HG02973 (cell line): ENCODE measurements around the gene CNTN1.

Experiments used
- ATAC-seq: cut with Tn5 transposase; IDR thresholded peaks from one replicate; pipeline ENCODE4 v1.9.1; 2021; ENCODE audit warnings: moderate library complexity; ENCODE audit not compliant: unreplicated experiment

CNTN1 gene

DNA sequence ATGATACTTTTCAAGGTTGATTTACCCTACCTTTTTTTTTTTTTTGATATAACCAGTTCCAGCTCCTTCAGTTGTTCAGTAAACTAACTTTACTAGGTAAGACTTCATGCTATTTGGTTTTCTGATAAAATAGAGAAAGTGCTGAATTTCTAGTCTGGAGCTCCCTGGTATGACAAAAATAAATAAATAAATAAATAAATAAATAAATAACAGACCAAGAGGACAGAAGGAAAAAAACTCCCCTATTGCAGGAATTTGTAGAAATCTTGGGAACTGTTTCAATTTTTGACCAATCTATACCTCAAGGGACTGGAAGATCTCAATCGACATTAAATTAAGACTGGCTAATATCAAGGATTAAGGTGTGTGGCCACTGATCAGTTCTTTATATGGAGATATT is 265.2 kb downstream of the CNTN1 start:
- ATAC-seq = no peak

DNA sequence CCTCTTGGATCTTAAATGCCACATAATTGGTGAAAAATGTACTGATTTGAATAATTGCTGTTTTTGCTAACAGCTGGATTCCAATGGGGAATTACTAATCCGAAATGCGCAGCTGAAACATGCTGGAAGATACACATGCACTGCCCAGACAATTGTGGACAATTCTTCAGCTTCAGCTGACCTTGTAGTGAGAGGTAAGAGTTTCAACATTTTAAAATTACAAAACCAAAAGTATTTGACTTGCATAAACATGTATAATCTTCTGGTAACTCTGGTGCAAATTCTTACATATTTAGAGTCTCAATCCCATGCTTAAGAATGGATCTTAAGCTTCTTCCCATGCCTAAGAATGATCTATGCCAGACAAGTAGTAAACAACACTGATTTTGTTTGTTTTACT is 266.8 kb downstream of the CNTN1 start:
- no peak for ATAC-seq

DNA sequence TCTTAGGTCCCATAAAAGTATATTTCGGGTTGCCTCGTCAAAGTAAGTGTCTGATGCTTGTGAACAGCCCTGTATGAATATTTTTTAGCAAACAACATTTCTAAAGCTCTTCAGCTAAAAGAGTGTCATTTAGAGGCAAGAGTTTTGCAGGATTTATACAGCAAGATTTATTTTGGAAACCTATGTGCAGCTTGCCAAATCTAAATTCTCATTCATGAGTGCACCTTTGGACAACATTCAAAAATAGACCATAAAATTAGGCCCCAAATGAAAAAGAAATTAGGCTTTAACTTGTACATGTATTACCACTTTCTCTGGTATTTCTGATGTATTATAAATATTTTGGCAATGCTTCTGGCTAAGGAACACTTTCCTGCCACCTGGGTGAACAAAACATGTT is 271.5 kb downstream of the CNTN1 start:
- ATAC-seq = no peak

DNA sequence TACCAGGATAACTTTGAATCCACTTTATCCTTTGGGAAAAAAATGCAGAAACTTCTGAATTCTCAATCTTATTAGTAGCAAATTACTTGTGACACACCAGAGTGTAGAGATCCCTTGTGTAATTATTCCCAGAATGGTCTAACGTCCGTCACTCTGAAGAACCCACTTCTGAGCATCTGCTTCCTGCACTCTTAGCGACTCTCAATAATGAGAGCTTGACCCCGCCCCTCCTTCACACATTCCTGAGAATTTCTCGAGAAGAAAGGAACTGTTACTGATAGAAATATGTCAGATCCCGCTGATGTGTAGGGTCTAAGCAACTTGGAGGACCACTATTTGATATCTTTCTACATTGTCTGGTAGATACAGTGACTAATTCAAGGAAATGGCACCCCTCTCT is 277.6 kb downstream of the CNTN1 start:
- ATAC-seq = no peak

DNA sequence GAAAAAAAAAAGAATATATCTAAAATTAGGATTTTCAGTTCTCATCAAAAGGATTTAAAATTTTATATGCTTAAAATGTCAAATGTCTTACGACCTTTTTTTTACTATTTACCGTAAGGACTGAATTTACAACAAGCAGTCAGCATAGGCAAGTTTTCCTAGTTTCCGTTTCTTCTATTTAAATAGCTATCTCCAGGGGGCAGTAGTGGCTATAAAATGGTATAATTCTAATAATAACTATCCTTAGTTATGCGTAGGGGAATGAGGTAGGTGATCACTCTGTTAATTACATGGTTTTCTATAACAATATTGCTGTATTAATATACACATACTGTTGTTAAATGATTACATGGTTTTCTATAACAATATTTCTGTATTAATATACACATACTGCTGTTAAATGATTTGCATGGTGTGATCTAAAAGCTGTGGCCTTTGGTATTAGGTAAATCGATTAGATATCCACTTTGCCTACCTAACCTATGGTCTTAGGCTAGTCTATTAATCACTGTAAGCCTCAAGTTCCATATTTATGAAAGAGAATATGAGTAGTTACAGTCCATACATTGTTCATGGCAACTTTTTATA is 278.2 kb downstream of the CNTN1 start:
- ATAC-seq = no peak

DNA sequence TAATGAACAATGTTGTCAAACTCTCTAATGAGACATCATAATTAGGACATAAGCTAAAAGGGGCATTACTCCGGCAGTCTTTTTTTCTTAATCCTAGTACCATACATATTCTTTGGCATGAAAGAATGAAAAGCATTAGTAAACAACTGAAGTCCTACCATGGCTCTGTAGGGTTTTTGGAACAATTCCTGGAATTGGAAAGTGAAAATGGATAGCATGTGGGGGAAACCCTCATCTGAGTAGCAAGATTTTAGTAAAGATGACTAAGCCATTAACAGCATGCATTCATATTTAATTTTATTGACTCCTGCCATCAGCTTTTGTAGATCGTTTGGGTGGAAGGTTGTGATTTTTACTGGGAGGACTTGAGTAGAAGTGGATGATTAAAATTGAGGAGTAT is 279.7 kb downstream of the CNTN1 start:
- ATAC-seq = no peak

DNA sequence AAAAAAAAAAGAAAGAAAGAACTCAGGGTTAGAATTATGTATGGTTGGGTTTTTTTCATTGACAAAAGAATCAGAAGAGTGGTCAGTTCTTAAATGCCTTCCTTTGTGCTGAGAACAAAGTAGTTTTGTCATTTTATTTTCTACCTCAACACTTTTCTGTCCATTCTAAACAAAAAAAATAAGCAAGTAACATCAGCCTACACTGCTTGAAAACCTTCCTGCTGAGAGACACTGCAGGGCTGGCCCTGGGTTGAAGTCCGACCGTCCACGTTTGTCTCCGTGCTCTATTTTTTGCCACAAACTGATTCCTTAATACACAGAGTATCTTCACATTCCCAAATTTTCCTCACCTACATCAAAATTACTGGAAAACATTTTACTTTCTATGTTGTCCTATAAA is 284.3 kb downstream of the CNTN1 start:
- no peak for ATAC-seq

DNA sequence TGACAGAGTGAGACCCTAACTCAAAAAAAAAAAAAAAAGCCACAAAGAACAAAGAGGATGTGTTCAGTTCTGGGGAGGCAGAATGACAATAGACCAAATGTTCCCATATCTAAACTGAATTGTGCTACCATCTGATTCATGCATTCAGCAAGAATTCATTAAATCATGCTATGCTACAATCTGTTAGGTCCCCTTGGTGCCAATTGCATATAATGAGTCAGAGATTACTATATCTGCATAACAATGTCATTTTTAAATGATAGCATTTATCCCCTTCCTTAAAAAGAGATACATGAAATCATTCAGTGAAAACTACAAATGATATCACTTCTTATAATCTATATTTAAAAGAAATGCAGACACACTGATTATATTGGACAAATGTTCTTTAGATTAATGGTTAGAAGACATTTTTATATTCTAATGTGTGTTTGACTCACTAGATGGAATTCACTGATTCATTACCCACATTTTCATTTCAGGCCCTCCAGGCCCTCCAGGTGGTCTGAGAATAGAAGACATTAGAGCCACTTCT is 288.3 kb downstream of the CNTN1 start:
- no peak for ATAC-seq

DNA sequence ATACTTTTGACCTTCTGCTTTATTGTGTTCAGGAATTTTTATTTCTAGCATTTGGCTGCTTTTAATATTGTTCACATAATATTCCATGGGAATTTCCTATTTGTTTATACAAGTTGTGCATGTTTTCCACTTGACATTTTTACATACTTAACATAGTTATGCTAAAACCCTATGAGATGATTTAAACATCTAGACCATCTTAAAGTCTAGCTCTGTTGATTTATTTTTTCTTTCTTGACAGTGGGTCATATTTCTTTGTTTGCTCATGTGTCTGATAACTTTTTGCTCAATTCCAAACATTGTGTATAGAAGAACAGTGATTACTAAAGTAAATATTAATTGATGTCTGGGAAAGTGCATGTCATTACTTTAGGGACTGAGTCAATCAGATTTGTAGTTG is 293.8 kb downstream of the CNTN1 start:
- no peak for ATAC-seq

DNA sequence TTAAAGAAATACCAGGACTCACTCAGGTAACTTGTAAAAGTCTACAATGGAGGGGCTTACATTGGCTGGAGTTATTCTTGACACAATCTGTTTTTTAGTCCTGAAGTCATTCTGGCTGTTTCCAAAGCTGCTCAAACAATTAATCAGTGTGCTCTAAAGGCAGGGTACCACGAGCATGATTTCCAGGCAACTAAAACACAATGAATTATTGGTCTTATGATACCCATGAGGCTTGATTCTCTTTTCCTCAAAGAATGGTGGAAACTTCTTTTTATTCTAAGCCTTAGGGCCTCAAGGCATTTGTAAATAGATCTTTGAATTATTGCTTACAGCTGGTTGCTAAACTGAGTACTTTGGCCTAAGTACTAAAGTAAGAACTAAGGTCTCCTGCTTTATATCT is 296.1 kb downstream of the CNTN1 start:
- no peak for ATAC-seq

DNA sequence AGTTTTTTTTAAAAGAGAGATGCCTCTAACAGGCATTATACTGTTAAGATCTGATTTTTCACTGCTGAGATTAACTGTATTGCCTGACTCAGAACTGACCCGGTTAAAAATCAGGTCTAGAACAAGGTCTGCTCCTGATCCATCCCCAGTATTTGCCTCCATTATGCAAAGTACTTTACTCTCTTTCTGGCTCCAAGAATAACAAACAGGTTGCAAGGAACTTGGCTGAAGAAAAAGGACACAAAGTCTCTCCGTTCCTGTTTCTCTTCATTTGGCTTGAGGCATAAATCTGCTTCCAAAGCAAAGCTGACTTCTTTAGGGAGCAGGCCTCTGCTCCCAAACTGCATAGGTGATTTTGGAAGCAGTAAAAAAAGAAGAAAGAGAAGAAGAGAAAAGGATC is 296.6 kb downstream of the CNTN1 start:
- ATAC-seq = no peak

DNA sequence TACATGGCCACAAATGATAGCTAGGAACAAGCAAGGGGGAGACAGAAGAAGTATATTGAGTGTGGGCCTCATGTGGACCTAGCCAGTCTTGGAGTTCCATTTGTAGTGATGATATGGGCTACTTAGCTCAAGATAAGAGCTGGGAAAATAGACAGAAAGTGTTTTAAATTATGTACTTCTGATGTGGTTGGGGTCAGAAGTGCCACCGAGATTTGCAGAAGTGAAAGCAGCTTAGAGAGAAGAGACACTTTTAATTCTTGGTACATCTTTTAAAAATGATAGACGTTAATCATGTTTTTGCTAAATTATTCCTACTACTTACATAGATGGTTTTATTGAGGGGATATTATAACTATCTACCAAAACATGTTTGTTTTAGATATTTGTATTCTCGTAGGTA is 297.5 kb downstream of the CNTN1 start:
- no peak for ATAC-seq

DNA sequence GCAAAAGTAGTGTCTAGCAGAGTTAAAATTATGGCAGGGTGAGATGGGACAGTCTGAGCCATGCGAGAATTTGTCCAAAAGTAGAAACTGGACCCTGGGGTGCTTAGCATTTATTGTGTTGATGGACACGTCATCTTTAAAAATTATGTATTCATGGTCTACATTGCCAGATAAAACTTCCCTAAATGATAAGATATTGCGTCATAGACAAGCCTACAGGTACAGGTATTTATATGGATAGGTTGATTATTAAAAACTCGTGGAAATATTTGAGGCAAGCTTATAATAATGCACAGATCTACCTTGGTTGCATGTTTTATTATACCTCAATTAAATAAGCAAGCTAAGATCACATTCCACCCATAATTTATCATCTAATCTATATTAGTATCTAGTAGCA is 299.9 kb downstream of the CNTN1 start:
- no peak for ATAC-seq

DNA sequence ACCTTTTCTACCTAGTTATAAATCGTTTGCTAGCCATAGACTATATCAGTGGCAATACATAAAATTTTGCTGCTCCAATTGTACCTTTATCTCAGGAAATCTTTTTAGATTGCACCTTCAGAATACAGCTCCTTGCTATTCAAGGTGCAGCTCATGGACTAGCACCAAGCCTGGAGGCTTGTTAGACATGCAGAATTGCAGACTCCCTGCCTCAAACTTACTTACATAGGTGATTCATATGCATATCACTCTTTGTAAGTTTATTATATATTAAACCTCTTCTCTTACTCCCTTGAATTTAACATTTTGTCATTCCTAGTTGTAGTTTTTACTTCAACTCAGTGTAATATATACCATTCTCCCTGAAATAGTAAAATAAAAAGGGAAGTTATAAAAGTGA is 300.4 kb downstream of the CNTN1 start:
- ATAC-seq = no peak

DNA sequence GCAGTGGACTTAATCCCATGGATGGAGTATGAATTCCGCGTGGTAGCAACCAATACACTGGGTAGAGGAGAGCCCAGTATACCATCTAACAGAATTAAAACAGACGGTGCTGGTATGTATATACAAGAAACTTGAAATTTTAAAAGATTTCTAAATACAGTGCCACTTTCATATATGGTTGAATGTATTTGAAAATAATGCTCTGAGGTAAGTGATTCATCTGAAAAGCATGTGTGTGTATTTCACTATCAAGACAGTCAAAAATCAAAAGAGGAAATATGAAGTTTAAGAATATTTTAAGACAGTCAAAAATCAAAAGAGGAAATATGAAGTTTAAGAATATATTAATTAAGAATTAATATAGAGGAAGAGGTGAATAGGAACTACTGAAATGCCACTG is 300.9 kb downstream of the CNTN1 start:
- ATAC-seq = no peak

DNA sequence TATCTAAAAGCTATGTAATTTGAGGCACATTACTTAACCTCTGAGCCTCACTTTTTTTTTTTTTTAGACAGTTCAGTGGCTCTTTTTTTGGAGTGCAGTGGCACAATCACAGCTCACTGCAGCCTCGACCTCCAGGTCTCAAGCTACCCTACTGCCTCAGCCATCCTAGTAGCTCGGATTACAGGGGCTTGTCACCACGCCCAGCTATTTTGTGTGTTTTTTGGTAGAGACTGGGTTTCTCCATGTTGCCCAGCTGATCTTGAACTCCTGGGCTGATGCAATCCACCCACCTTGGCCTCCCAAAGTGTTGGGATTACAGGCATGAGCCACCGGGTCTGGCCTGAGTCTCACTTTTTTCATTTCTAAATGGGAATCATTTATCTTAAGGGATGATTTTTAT is 303.9 kb downstream of the CNTN1 start:
- ATAC-seq = no peak

DNA sequence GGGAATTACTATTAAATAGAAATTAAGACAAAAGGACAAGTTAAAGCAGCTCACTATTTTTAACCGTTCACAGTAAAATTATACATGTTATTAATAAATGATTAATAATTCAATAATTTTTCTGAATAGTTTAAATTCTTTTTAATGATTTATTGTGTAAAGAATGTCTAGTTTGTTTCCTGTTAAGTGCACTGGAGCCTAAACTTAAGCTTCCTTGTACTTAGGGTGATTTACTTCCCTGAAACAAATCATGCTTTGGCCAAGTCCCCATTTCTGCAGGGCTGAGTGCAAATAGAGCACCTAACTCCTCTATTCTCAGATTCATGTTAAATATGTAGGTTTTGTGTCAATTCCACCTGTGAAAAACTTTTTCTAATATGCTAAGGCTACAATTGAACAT is 307.0 kb downstream of the CNTN1 start:
- ATAC-seq = no peak

DNA sequence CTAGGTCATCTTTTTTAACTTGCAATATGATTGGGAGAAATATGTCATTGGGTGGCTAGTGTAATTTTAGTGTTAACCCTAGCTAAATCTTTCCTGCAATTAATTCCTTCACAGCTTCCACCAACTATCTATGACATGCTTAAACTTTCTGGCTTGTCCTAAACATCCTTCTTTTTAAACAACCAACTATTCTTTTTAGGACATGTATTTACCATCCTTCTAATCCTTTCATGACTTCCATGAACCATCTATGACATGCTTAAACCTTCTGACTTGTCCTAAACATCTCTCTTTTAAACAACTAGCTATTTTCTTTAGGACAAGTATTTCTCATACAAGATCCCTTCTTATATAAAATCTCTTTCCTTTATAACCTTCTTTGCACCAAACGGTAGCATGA is 316.2 kb downstream of the CNTN1 start:
- no peak for ATAC-seq

DNA sequence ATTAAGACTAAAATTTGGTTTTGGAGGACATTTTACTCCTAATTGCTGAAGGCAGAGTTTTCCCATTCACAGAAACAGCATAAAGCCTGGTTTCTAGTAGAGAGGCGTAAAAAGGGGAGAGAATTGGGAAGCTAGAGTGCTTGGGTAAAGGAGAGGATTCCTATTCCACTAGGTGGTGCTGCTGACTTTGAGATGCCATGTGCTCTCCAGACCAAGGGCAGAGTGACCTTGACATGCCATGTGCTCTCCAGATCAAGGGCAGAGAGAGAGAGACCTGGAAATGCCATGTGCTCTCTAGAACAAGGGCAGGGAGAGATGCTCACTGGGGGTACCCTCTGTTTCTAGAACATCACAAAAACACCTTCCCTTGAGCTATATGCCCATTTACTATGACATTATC is 319.7 kb downstream of the CNTN1 start:
- no peak for ATAC-seq

DNA sequence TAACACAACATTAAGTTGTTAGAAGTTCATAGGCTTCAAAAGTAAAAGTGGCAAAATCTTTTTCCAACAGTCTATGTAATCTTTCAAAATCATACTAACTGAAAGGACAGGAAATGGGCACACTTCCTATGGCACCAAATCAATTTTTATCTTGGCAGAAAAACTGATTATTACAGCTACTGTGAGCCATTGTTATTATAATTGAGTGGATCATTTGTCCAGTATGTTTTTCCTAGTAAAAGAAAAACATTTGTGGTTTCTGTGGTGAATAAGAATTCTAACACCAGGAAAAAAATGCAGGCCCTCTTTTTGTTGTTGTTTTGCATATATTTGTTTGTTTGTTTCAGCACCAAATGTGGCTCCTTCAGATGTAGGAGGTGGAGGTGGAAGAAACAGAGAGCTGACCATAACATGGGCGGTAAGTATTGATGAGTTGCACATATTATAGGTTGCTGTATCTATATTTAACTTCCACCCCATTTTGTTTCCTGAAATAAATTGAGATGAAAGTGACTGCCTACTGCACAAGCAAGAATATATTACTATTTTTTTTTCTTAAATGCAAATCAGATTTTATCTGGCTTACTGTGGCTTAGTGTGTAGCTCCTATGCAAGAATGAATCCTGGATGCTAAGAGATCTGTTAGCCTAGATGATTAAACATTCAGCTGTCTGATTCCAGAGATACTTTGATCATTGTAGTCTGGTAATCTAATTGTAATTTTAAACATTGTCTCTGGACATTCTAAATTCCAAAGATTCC is 321.8 kb downstream of the CNTN1 start:
- ATAC-seq = no peak

DNA sequence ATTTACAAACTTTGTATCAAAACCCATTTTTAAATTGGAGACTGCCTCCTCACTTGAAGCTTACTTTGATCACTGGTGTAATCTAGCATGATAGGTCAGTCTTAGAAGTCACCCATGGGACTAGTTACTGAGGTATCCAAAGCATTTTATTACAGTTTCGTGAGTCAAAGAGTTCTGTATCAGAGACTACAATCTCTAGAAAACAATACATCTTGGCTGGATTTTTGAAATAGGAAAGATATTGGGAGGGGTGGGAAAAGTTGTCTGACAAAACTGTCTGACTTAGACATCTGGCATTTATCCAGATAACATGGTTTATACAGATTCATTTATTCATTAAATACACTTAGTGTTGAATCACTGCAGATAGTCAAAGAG is 322.4 kb downstream of the CNTN1 start:
- no peak for ATAC-seq

DNA sequence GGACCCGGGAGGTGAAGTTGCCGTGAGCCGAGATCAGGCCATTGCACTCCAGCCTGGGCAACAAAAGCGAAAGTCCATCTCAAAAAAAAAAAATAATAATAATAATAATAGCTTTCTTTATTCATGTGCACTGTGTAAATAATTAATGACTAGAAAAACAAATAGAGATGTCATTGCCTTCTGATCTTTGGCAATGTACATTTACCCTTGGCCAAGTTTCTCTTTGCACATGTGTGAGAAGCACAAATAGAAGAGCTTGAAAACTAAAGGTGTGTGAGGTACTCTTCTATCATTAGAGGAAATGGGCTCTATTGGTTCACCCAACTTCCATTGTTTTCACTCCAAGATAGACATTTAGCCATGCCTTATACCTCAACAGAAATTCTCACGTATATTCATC is 325.8 kb downstream of the CNTN1 start:
- no peak for ATAC-seq

DNA sequence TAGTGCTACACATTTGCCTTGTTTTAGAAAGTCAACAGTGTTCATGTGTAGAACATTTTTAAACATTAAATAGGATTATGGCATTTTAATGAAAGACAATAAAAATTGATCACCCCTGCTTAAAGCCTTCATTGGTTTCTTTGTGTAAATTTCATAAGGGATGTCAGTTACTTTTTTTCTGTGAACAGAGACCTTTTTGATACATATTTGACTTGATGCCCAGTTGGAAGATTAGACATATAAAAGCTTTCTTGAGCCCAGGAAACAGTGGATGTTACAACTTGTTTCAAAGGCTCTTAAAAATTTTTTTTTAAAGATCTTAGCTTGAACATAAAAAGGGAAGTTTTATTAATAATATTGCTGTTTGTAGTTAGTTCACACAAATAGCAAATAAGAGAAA is 327.2 kb downstream of the CNTN1 start:
- ATAC-seq = no peak
